ENCODE data around the gene NFKBIL1.

DNA sequence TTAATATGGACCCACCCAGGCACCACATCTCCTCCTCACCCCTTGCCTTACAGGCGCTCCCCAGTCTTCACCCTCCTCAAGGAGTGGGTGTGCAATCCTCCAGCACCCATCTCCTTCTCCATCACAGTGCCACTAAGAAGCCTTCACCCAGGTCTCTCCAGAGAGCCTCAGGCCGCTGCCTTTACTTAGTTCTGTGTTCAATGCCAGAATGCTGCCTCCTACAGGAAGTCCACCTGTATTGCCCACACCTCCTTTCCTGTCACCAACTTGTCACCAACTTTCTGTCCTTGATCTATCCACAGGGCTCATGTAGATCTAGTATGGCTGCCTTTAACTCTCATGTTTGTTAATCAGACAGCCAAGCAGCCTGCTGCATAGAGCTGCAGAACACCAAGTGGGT, 38.1 kb downstream of the NFKBIL1 start:
- TF ChIP-seq MAX (IDR thresholded peaks at IDR 0.05) (no peak), CEBPB (IDR thresholded peaks at IDR 0.05) (no peak)
